ENCODE results near the gene POU2F3.

DNA sequence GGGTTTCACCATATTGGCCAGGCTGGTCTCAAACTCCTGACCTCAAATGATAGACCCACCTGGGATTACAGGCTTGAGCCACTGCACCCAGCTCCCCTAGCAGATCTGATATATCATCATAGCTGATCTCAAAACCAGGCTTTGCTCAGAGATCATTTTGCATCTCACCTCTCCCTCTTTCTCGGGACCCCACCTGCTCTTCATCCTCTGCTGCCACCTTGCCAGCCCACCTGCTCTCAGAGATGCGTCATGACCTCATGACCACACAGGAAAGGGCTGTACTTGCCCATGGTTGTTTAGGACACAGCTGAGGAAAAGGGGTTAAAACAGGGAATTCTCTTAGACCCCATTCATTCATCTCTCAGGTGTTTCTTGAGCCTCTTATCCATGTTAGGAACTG, 27.4 kb downstream of the POU2F3 start:
- TF ChIP-seq CHD4 (IDR thresholded peaks at IDR 0.05; ENCODE audit: borderline replicate concordance, low read length) (no peak), BHLHE40 (IDR thresholded peaks at IDR 0.05; ENCODE audit: low read length) (no peak), ZNF136 (CRISPR knock-in tag; IDR thresholded peaks at IDR 0.05; ENCODE audit: low read depth) (no peak), ZNF768 (CRISPR knock-in tag; IDR thresholded peaks at IDR 0.05) (no peak), FOXP1 (IDR thresholded peaks at IDR 0.05) (no peak), FOXP1 (CRISPR knock-in tag; IDR thresholded peaks at IDR 0.05) (no peak), ZNF430 (CRISPR knock-in tag; IDR thresholded peaks at IDR 0.05) (no peak), HNRNPL (IDR thresholded peaks at IDR 0.05; ENCODE audit: low read depth, low read length) (no peak), ZNF629 (CRISPR knock-in tag; conservative IDR thresholded peaks at IDR 0.05) (no peak), ZNF512B (CRISPR knock-in tag; IDR thresholded peaks at IDR 0.05; ENCODE audit: borderline replicate concordance) (no peak), NBN (conservative IDR thresholded peaks at IDR 0.05) (no peak), CTCF (CRISPR knock-in tag; IDR thresholded peaks at IDR 0.05) (no peak), FOXM1 (CRISPR knock-in tag; IDR thresholded peaks at IDR 0.05) (no peak), RAD21 (CRISPR knock-in tag; IDR thresholded peaks at IDR 0.05) (no peak)
- TF ChIP-seq, protein P1, sequence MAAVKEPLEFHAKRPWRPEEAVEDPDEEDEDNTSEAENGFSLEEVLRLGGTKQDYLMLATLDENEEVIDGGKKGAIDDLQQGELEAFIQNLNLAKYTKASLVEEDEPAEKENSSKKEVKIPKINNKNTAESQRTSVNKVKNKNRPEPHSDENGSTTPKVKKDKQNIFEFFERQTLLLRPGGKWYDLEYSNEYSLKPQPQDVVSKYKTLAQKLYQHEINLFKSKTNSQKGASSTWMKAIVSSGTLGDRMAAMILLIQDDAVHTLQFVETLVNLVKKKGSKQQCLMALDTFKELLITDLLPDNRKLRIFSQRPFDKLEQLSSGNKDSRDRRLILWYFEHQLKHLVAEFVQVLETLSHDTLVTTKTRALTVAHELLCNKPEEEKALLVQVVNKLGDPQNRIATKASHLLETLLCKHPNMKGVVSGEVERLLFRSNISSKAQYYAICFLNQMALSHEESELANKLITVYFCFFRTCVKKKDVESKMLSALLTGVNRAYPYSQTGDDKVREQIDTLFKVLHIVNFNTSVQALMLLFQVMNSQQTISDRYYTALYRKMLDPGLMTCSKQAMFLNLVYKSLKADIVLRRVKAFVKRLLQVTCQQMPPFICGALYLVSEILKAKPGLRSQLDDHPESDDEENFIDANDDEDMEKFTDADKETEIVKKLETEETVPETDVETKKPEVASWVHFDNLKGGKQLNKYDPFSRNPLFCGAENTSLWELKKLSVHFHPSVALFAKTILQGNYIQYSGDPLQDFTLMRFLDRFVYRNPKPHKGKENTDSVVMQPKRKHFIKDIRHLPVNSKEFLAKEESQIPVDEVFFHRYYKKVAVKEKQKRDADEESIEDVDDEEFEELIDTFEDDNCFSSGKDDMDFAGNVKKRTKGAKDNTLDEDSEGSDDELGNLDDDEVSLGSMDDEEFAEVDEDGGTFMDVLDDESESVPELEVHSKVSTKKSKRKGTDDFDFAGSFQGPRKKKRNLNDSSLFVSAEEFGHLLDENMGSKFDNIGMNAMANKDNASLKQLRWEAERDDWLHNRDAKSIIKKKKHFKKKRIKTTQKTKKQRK (IDR thresholded peaks at IDR 0.05; ENCODE audit: low read length): no peak
